Measurements from ENCODE around the gene NALCN.

Gene NALCN

GRCh38 chr13:101267656-101268055, 148.7 kb downstream of the NALCN start:
- Histone ChIP-seq H3K27ac (ENCODE audit: insufficient read depth, low read length, poor library complexity, severe bottlenecking) (no peak overlapping the region), H3K9me3 (ENCODE audit: control insufficient read depth, low read length) (no peaks in the 10 kb centered on the region), H3K36me3 (ENCODE audit: control insufficient read depth, insufficient read depth, low read length) (no peaks in the 10 kb centered on the region), H3K27me3 (replicated peaks; ENCODE audit: control insufficient read depth, insufficient read depth, low read length, poor library complexity, severe bottlenecking) (no peaks in the 10 kb centered on the region), H3K4me3 (ENCODE audit: insufficient read depth, low read depth, low read length, poor library complexity, severe bottlenecking) (no peak overlapping the region), H3K4me1 (ENCODE audit: control insufficient read depth, insufficient read depth, low read length, poor library complexity, severe bottlenecking) (no peaks in the 10 kb centered on the region)
- peak in 1 of 3 donors; percentile 1 for DNase-seq

- Histone ChIP-seq H3K36me3 (ENCODE audit: control insufficient read depth, insufficient read depth, low read length) (no peaks in the 10 kb centered on the region), H3K27me3 (replicated peaks; ENCODE audit: control insufficient read depth, insufficient read depth, low read length, poor library complexity, severe bottlenecking) (no peaks in the 10 kb centered on the region), H3K4me1 (ENCODE audit: control insufficient read depth, insufficient read depth, low read length, poor library complexity, severe bottlenecking) (no peaks in the 10 kb centered on the region), H3K4me3 (ENCODE audit: insufficient read depth, low read depth, low read length, poor library complexity, severe bottlenecking) (no peak overlapping the region), H3K27ac (ENCODE audit: insufficient read depth, low read length, poor library complexity, severe bottlenecking) (no peak overlapping the region), H3K9me3 (ENCODE audit: control insufficient read depth, low read length) (no peaks in the 10 kb centered on the region)
- no peak for DNase-seq
These were observed 150.4 kb downstream of the NALCN start for GRCh38 chr13:101265934-101266333.

GRCh38 chr13:101264931-101265330, 151.4 kb downstream of the NALCN start:
- no peaks in the 10 kb centered on the region for H3K4me1 ChIP-seq (ENCODE audit: control insufficient read depth, insufficient read depth, low read length, poor library complexity, severe bottlenecking)
- H3K27ac ChIP-seq (ENCODE audit: insufficient read depth, low read length, poor library complexity, severe bottlenecking): no peak overlapping the region
- H3K27me3 ChIP-seq (replicated peaks; ENCODE audit: control insufficient read depth, insufficient read depth, low read length, poor library complexity, severe bottlenecking): no peaks in the 10 kb centered on the region
- H3K9me3 ChIP-seq (ENCODE audit: control insufficient read depth, low read length): no peaks in the 10 kb centered on the region
- no peak overlapping the region for H3K4me3 ChIP-seq (ENCODE audit: insufficient read depth, low read depth, low read length, poor library complexity, severe bottlenecking)
- no peaks in the 10 kb centered on the region for H3K36me3 ChIP-seq (ENCODE audit: control insufficient read depth, insufficient read depth, low read length)
- no peak for DNase-seq

GRCh38 chr13:101262306-101262705, 154.0 kb downstream of the NALCN start:
- no peak overlapping the region for H3K27ac ChIP-seq (ENCODE audit: insufficient read depth, low read length, poor library complexity, severe bottlenecking)

GRCh38 chr13:101258509-101258908, 157.8 kb downstream of the NALCN start:
- no peak overlapping the region for H3K4me3 ChIP-seq (ENCODE audit: insufficient read depth, low read depth, low read length, poor library complexity, severe bottlenecking)
- no peak for DNase-seq
- no peaks in the 10 kb centered on the region for H3K27me3 ChIP-seq (replicated peaks; ENCODE audit: control insufficient read depth, insufficient read depth, low read length, poor library complexity, severe bottlenecking)
- no peaks in the 10 kb centered on the region for H3K4me1 ChIP-seq (ENCODE audit: control insufficient read depth, insufficient read depth, low read length, poor library complexity, severe bottlenecking)
- no peaks in the 10 kb centered on the region for H3K36me3 ChIP-seq (ENCODE audit: control insufficient read depth, insufficient read depth, low read length)
- H3K27ac ChIP-seq (ENCODE audit: insufficient read depth, low read length, poor library complexity, severe bottlenecking): no peak overlapping the region
- no peaks in the 10 kb centered on the region for H3K9me3 ChIP-seq (ENCODE audit: control insufficient read depth, low read length)

More at GRCh38 chr13:101262306-101262705, 154.0 kb downstream of the NALCN start:
- H3K4me3 ChIP-seq (ENCODE audit: insufficient read depth, low read depth, low read length, poor library complexity, severe bottlenecking): no peak overlapping the region
- no peaks in the 10 kb centered on the region for H3K4me1 ChIP-seq (ENCODE audit: control insufficient read depth, insufficient read depth, low read length, poor library complexity, severe bottlenecking)
- no peaks in the 10 kb centered on the region for H3K9me3 ChIP-seq (ENCODE audit: control insufficient read depth, low read length)
- no peaks in the 10 kb centered on the region for H3K36me3 ChIP-seq (ENCODE audit: control insufficient read depth, insufficient read depth, low read length)
- no peaks in the 10 kb centered on the region for H3K27me3 ChIP-seq (replicated peaks; ENCODE audit: control insufficient read depth, insufficient read depth, low read length, poor library complexity, severe bottlenecking)
- no peak for DNase-seq

GRCh38 chr13:101258071-101258470, 158.2 kb downstream of the NALCN start:
- Histone ChIP-seq H3K4me1 (ENCODE audit: control insufficient read depth, insufficient read depth, low read length, poor library complexity, severe bottlenecking) (no peaks in the 10 kb centered on the region), H3K4me3 (ENCODE audit: insufficient read depth, low read depth, low read length, poor library complexity, severe bottlenecking) (no peak overlapping the region), H3K27ac (ENCODE audit: insufficient read depth, low read length, poor library complexity, severe bottlenecking) (no peak overlapping the region), H3K9me3 (ENCODE audit: control insufficient read depth, low read length) (no peaks in the 10 kb centered on the region), H3K27me3 (replicated peaks; ENCODE audit: control insufficient read depth, insufficient read depth, low read length, poor library complexity, severe bottlenecking) (no peaks in the 10 kb centered on the region), H3K36me3 (ENCODE audit: control insufficient read depth, insufficient read depth, low read length) (no peaks in the 10 kb centered on the region)
- DNase-seq: peak in 1 of 3 donors; percentile 41

GRCh38 chr13:101248739-101249514, 167.4 kb downstream of the NALCN start:
- DNase-seq: no peak
- no peak overlapping the region for H3K27ac ChIP-seq (ENCODE audit: insufficient read depth, low read length, poor library complexity, severe bottlenecking)
- H3K4me3 ChIP-seq (ENCODE audit: insufficient read depth, low read depth, low read length, poor library complexity, severe bottlenecking): no peak overlapping the region
- H3K36me3 ChIP-seq (ENCODE audit: control insufficient read depth, insufficient read depth, low read length): no peaks in the 10 kb centered on the region
- peaks cover 6% of the 10 kb centered on the region for H3K9me3 ChIP-seq (ENCODE audit: control insufficient read depth, low read length)
- H3K27me3 ChIP-seq (replicated peaks; ENCODE audit: control insufficient read depth, insufficient read depth, low read length, poor library complexity, severe bottlenecking): no peaks in the 10 kb centered on the region
- peaks cover 3% of the 10 kb centered on the region for H3K4me1 ChIP-seq (ENCODE audit: control insufficient read depth, insufficient read depth, low read length, poor library complexity, severe bottlenecking)

GRCh38 chr13:101242720-101243119, 173.6 kb downstream of the NALCN start:
- Histone ChIP-seq H3K9me3 (ENCODE audit: control insufficient read depth, low read length) (no peaks in the 10 kb centered on the region), H3K27me3 (replicated peaks; ENCODE audit: control insufficient read depth, insufficient read depth, low read length, poor library complexity, severe bottlenecking) (no peaks in the 10 kb centered on the region), H3K36me3 (ENCODE audit: control insufficient read depth, insufficient read depth, low read length) (no peaks in the 10 kb centered on the region), H3K4me3 (ENCODE audit: insufficient read depth, low read depth, low read length, poor library complexity, severe bottlenecking) (no peak overlapping the region), H3K27ac (ENCODE audit: insufficient read depth, low read length, poor library complexity, severe bottlenecking) (no peak overlapping the region), H3K4me1 (ENCODE audit: control insufficient read depth, insufficient read depth, low read length, poor library complexity, severe bottlenecking) (peaks cover 3% of the 10 kb centered on the region)
- no peak for DNase-seq

GRCh38 chr13:101238555-101238954, 177.8 kb downstream of the NALCN start:
- H3K27ac ChIP-seq (ENCODE audit: insufficient read depth, low read length, poor library complexity, severe bottlenecking): no peak overlapping the region
- H3K4me1 ChIP-seq (ENCODE audit: control insufficient read depth, insufficient read depth, low read length, poor library complexity, severe bottlenecking): no peaks in the 10 kb centered on the region
- H3K4me3 ChIP-seq (ENCODE audit: insufficient read depth, low read depth, low read length, poor library complexity, severe bottlenecking): no peak overlapping the region
- H3K9me3 ChIP-seq (ENCODE audit: control insufficient read depth, low read length): no peaks in the 10 kb centered on the region
- DNase-seq: no peak
- H3K36me3 ChIP-seq (ENCODE audit: control insufficient read depth, insufficient read depth, low read length): no peaks in the 10 kb centered on the region
- no peaks in the 10 kb centered on the region for H3K27me3 ChIP-seq (replicated peaks; ENCODE audit: control insufficient read depth, insufficient read depth, low read length, poor library complexity, severe bottlenecking)

- Histone ChIP-seq H3K4me1 (ENCODE audit: control insufficient read depth, insufficient read depth, low read length, poor library complexity, severe bottlenecking) (no peaks in the 10 kb centered on the region), H3K27me3 (replicated peaks; ENCODE audit: control insufficient read depth, insufficient read depth, low read length, poor library complexity, severe bottlenecking) (no peaks in the 10 kb centered on the region), H3K4me3 (ENCODE audit: insufficient read depth, low read depth, low read length, poor library complexity, severe bottlenecking) (no peak overlapping the region), H3K27ac (ENCODE audit: insufficient read depth, low read length, poor library complexity, severe bottlenecking) (no peak overlapping the region), H3K36me3 (ENCODE audit: control insufficient read depth, insufficient read depth, low read length) (no peaks in the 10 kb centered on the region), H3K9me3 (ENCODE audit: control insufficient read depth, low read length) (no peaks in the 10 kb centered on the region)
- DNase-seq: no peak
These were observed 184.4 kb downstream of the NALCN start for GRCh38 chr13:101231751-101232428.
